NT2/D1 (cell line): ENCODE measurements around the gene IL12B.
"Not testable (repeated sequence)": the region's sequence is repeated elsewhere in the genome, so short reads cannot be mapped to it uniquely, and the experiment has no call there.

Experiments used
- DNase-seq: peaks from one replicate; pipeline ENCODE4 v3.0.0-alpha.2; 2011; ENCODE audit warnings: low read depth, low spot score
- H3K27me3 ChIP-seq: 2 replicates; pipeline ENCODE4 v1.6.0; 2011; ENCODE audit warnings: mild to moderate bottlenecking; ENCODE audit not compliant: insufficient read length, insufficient read depth
- H3K36me3 ChIP-seq: 2 replicates; pipeline ENCODE4 v1.6.1; 2011; ENCODE audit warnings: mild to moderate bottlenecking, low read length, mixed read lengths; ENCODE audit not compliant: insufficient read depth, insufficient read length
- H3K4me1 ChIP-seq: 2 replicates; pipeline ENCODE4 v1.5.1; 2011; ENCODE audit not compliant: insufficient read depth, insufficient read length
- H3K4me3 ChIP-seq: 2 replicates; pipeline ENCODE4 v1.5.1; 2011; ENCODE audit warnings: low read depth; ENCODE audit not compliant: insufficient read length
- H3K9ac ChIP-seq: 2 replicates; pipeline ENCODE4 v1.6.0; 2011; ENCODE audit warnings: low read depth; ENCODE audit not compliant: insufficient read length
- H3K9me3 ChIP-seq: 2 replicates; pipeline ENCODE4 v1.5.1; 2011; ENCODE audit warnings: mild to moderate bottlenecking, low read length; ENCODE audit not compliant: insufficient read depth
- SUZ12 ChIP-seq: IDR thresholded peaks from 2 replicates; pipeline ENCODE4 v1.6.1; 2011; ENCODE audit not compliant: insufficient read length, insufficient read depth; ENCODE audit errors: extremely low read depth
- YY1 ChIP-seq: IDR thresholded peaks from 2 replicates; pipeline ENCODE4 v1.6.1; 2011; ENCODE audit not compliant: insufficient read length, insufficient read depth
- ZNF274 ChIP-seq: IDR thresholded peaks from 2 replicates; pipeline ENCODE4 v1.6.1; 2011; ENCODE audit warnings: mild to moderate bottlenecking, low read depth, low read length

Gene IL12B

GRCh38 chr5:159274676-159275075 is 55.6 kb downstream of the IL12B start:
- H3K27me3 ChIP-seq: no peaks in the 10 kb centered on the region
- H3K9ac ChIP-seq: no peak overlapping the region
- H3K4me1 ChIP-seq: no peaks in the 10 kb centered on the region
- H3K36me3 ChIP-seq: peaks cover 54% of the 10 kb centered on the region
- DNase-seq: no peak
- no peak overlapping the region for H3K4me3 ChIP-seq
- no peaks in the 10 kb centered on the region for H3K9me3 ChIP-seq
- no peak for TF ChIP-seq ZNF274
- no peak for TF ChIP-seq YY1
- TF ChIP-seq SUZ12: no peak

DNA sequence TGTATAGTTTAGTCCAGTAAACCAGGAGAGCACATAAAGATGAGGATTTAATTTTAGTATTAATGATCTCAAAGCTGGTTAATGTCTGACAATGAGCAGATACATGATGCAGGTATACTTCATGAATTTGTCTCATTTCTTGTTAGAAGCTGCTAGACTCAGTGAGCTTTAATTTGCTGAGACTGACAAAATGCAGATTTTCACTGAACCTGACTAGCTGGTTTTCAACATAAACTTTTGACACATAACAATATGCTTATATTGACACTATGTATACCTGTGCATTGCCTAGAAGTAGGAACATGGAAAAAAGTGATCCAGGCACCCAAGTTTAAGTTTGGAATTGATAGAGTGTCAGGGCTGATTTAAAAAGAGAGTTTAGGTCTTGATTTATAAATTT is 56.4 kb downstream of the IL12B start:
- H3K27me3 ChIP-seq: no peaks in the 10 kb centered on the region
- peaks cover 60% of the 10 kb centered on the region for H3K36me3 ChIP-seq
- no peaks in the 10 kb centered on the region for H3K4me1 ChIP-seq
- H3K9me3 ChIP-seq: no peaks in the 10 kb centered on the region
- H3K9ac ChIP-seq: no peak overlapping the region
- no peak for TF ChIP-seq SUZ12
- TF ChIP-seq ZNF274: no peak
- no peak for TF ChIP-seq YY1
- no peak for DNase-seq
- H3K4me3 ChIP-seq: no peak overlapping the region

DNA sequence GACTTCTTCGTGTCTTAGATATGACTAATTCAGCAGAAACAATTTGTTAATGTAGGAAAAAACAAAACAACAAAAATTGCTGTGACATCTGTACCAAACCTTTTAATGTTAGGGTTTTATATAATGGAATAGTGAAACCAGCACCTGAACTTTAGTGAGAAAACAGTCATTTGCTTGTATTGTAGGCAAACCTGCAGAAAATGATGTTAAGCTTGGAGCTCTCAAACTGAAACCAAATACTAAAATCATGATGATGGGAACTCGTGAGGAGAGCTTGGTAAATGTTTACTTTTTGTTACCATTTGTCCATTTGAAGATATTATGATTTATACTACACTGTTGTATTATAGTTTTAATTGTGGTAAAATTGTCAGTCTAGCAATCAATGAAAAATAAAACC is 60.6 kb downstream of the IL12B start:
- H3K4me1 ChIP-seq: no peaks in the 10 kb centered on the region
- no peak for TF ChIP-seq ZNF274
- no peak for TF ChIP-seq YY1
- no peak for TF ChIP-seq SUZ12
- no peak overlapping the region for H3K4me3 ChIP-seq
- no peaks in the 10 kb centered on the region for H3K27me3 ChIP-seq
- H3K9ac ChIP-seq: no peak overlapping the region
- H3K36me3 ChIP-seq: peaks cover 48% of the 10 kb centered on the region
- H3K9me3 ChIP-seq: peaks cover 21% of the 10 kb centered on the region
- DNase-seq: no peak

GRCh38 chr5:159266764-159267163 is 63.5 kb downstream of the IL12B start:
- H3K4me1 ChIP-seq, H3K27me3 ChIP-seq, H3K9ac ChIP-seq, DNase-seq, H3K4me3 ChIP-seq: not testable (repeated sequence)
- peaks cover 21% of the 10 kb centered on the region for H3K9me3 ChIP-seq
- peaks cover 31% of the 10 kb centered on the region for H3K36me3 ChIP-seq
